ENCODE results near the gene OR10A6. TPM values are rescaled to one million over a fixed set of nuclear protein-coding genes. Genes with fewer than 3 reads are reported as not detected.

Gene OR10A6
- total and polyA plus RNA-seq, 2 of the 4 experiments (the other 2 are of a cell fraction), result 0.19 TPM; not detected in 1

DNA sequence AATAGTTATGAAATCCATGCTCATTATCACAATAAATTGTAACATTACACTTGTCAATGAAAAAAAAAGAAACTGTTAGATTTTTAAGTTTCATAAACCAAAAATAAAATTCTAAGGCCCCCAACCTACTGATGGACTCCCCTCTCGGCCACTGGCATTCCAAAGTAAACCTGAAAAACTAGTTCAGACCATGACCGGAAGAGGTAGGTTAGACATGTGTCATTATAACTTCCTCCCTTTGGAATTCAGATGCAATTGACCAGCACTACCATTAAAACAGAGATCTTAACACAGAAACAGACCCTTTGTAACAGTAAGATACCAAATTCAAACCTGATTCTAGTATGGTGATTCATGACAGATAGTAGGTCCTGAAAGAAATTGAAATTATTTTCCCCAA, 12.9 kb downstream of the OR10A6 start:
- Histone ChIP-seq H3K9me3 (ENCODE audit: control insufficient read depth, insufficient read depth, low read length) (no peaks in the 10 kb centered on the region), H4K8ac (ENCODE audit: low read depth in 2 of 2, low read length in 2 of 2) (no peak overlapping the region), H3K9ac (ENCODE audit: low read depth, low read length) (no peak overlapping the region), H3K4me3 (ENCODE audit: insufficient read depth, low read depth, low read length) (no peak overlapping the region), H2AK9ac (replicated peaks; ENCODE audit: low read depth, low read length, poor library complexity) (no peak overlapping the region), H3K4ac (ENCODE audit: low read depth, low read length) (no peak overlapping the region), H2BK20ac (ENCODE audit: low read depth, low read length) (no peak overlapping the region), H2BK120ac (ENCODE audit: low read depth, low read length) (no peak overlapping the region), H2BK15ac (ENCODE audit: low read depth, low read length) (no peak overlapping the region), H3K56ac (ENCODE audit: extremely low read depth, insufficient read depth, low read length) (no peak overlapping the region), H3K4me2 (ENCODE audit: low read depth, low read length) (no peak overlapping the region), H3K27me3 (ENCODE audit: control insufficient read depth, insufficient read depth, low read length) (no peaks in the 10 kb centered on the region), H3K9me1 (ENCODE audit: insufficient read depth, low read length) (no peaks in the 10 kb centered on the region), H3K18ac (ENCODE audit: low read depth, low read length) (no peak overlapping the region), H3K23ac (ENCODE audit: low read depth, low read length) (no peak overlapping the region), H2AK5ac (ENCODE audit: low read depth, low read length) (no peak overlapping the region), H3K14ac (replicated peaks; ENCODE audit: low read depth, low read length) (no peak overlapping the region), H2BK5ac (ENCODE audit: low read depth, low read length, poor library complexity, severe bottlenecking) (no peak overlapping the region), H4K91ac (ENCODE audit: insufficient read depth, low read depth, low read length) (no peak overlapping the region), H3K27ac (ENCODE audit: insufficient read depth, low read length) (no peak overlapping the region), H3K36me3 (ENCODE audit: control insufficient read depth, insufficient read depth, low read length) (no peaks in the 10 kb centered on the region), H3K79me1 (ENCODE audit: low read depth in 1 of 2, low read length in 2 of 2) (no peaks in the 10 kb centered on the region), H4K20me1 (ENCODE audit: insufficient read depth, low read length) (no peaks in the 10 kb centered on the region), H3K4me1 (ENCODE audit: control insufficient read depth, insufficient read depth, low read length) (no peaks in the 10 kb centered on the region), H2AFZ (replicated peaks; ENCODE audit: low read length, poor library complexity) (no peak overlapping the region), H4K5ac (ENCODE audit: low read depth, low read length) (no peak overlapping the region)
- dilution Hi-C loops (cut with HindIII; ENCODE audit: low sequenced_read_pairs, unreplicated experiment), result no loop called here
- DNase-seq, result no peak
- TF ChIP-seq CEBPB (IDR thresholded peaks at IDR 0.05; ENCODE audit: low read depth, low read length) (no peak), CHD1 (IDR thresholded peaks at IDR 0.05; ENCODE audit: low read depth, low read length) (no peak), MAFK (IDR thresholded peaks at IDR 0.05; ENCODE audit: low read depth, low read length) (no peak), NFE2L2 (IDR thresholded peaks at IDR 0.05; ENCODE audit: low read depth, low read length) (no peak), RFX5 (IDR thresholded peaks at IDR 0.05; ENCODE audit: low read depth, low read length) (no peak), BHLHE40 (IDR thresholded peaks at IDR 0.05; ENCODE audit: low read depth, low read length) (no peak), SMC3 (IDR thresholded peaks at IDR 0.05; ENCODE audit: low read depth, low read length) (no peak), FOS (IDR thresholded peaks at IDR 0.05; ENCODE audit: low read depth, low read length) (no peak), MAZ (IDR thresholded peaks at IDR 0.05; ENCODE audit: borderline replicate concordance, low read depth, low read length) (no peak), RCOR1 (IDR thresholded peaks at IDR 0.05; ENCODE audit: insufficient replicate concordance, low read length) (no peak), POLR2A (IDR thresholded peaks at IDR 0.05; ENCODE audit: low read depth, low read length) (no peak), RAD21 (IDR thresholded peaks at IDR 0.05; ENCODE audit: low read length) (no peak), MXI1 (IDR thresholded peaks at IDR 0.05; ENCODE audit: borderline replicate concordance, low read depth, low read length) (no peak)
- TF ChIP-seq, protein P1, sequence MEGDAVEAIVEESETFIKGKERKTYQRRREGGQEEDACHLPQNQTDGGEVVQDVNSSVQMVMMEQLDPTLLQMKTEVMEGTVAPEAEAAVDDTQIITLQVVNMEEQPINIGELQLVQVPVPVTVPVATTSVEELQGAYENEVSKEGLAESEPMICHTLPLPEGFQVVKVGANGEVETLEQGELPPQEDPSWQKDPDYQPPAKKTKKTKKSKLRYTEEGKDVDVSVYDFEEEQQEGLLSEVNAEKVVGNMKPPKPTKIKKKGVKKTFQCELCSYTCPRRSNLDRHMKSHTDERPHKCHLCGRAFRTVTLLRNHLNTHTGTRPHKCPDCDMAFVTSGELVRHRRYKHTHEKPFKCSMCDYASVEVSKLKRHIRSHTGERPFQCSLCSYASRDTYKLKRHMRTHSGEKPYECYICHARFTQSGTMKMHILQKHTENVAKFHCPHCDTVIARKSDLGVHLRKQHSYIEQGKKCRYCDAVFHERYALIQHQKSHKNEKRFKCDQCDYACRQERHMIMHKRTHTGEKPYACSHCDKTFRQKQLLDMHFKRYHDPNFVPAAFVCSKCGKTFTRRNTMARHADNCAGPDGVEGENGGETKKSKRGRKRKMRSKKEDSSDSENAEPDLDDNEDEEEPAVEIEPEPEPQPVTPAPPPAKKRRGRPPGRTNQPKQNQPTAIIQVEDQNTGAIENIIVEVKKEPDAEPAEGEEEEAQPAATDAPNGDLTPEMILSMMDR (conservative IDR thresholded peaks at IDR 0.05; ENCODE audit: low read depth, low read length), result no peak
- TF ChIP-seq, protein P2, sequence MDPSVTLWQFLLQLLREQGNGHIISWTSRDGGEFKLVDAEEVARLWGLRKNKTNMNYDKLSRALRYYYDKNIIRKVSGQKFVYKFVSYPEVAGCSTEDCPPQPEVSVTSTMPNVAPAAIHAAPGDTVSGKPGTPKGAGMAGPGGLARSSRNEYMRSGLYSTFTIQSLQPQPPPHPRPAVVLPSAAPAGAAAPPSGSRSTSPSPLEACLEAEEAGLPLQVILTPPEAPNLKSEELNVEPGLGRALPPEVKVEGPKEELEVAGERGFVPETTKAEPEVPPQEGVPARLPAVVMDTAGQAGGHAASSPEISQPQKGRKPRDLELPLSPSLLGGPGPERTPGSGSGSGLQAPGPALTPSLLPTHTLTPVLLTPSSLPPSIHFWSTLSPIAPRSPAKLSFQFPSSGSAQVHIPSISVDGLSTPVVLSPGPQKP (IDR thresholded peaks at IDR 0.05; ENCODE audit: borderline replicate concordance, low read depth, low read length), result no peak
- TF ChIP-seq, protein P3, sequence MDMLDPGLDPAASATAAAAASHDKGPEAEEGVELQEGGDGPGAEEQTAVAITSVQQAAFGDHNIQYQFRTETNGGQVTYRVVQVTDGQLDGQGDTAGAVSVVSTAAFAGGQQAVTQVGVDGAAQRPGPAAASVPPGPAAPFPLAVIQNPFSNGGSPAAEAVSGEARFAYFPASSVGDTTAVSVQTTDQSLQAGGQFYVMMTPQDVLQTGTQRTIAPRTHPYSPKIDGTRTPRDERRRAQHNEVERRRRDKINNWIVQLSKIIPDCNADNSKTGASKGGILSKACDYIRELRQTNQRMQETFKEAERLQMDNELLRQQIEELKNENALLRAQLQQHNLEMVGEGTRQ (IDR thresholded peaks at IDR 0.05; ENCODE audit: low read depth, low read length), result no peak
- in situ Hi-C loops (cut with MboI; ENCODE audit: low sequenced_read_pairs), result no loop called here
- ATAC-seq (ENCODE audit: low read depth), result no peak
- ChIA-PET CTCF (no interaction called here), POLR2A (ENCODE audit: unreplicated experiment) (no interaction called here)
- intact Hi-C loops (cut with micrococcal nuclease), result no loop called here
- BruUV-seq (replicated peaks), result no TSS peak
- no CpG with 5 or more reads among the region's 2 CpGs for WGBS, 2 experiments (ENCODE audit: extremely low coverage in 2 of 2, insufficient read length in 1 of 2)

All from IMR-90 (cell line).